ENCODE data around the gene ITFG1. TPM values are rescaled to one million over a fixed set of nuclear protein-coding genes. Genes with fewer than 3 reads are reported as not detected.
"Not testable (repeated sequence)": the region's sequence is repeated elsewhere in the genome, so short reads cannot be mapped to it uniquely, and the experiment has no call there.

Gene ITFG1
- total RNA-seq, 2 experiments from 2014 or later: 16.5 to 16.7 TPM

DNA sequence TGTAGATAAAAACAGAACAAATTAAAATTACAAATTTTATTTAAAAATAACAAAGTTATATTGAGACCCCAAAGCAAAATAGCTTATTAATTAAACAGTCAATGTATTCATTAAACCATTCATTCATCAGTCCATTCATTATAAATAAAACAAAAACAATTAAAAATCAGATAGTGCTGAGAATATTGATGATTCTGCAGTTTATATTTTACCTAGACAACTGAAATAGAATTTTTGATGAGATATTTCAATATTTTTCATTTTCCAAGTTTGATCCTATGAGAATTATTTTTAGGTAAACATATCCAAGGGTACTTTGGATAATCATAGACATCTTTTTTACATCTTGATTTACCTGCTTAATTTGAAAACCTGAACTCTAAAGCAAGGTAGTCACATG is 301.9 kb downstream of the ITFG1 start:
- POLR2A ChIA-PET: no interaction called here
- H3K4me1 Mint-ChIP-seq (ENCODE audit: low read depth): no peaks in the 10 kb centered on the region
- H3K27ac Mint-ChIP-seq: no peak overlapping the region
- H3K36me3 Mint-ChIP-seq (ENCODE audit: low read depth): peaks cover 22% of the 10 kb centered on the region
- ATAC-seq: no peak
- DNase-seq: no peak
- intact Hi-C loops (cut with micrococcal nuclease): no loop called here
- no peaks in the 10 kb centered on the region for H3K27me3 Mint-ChIP-seq
- CTCF ChIA-PET: interaction anchor here (2.6 kb wide), 1 partner anchor 15 kb away, joined by 10 read pairs; the partner anchor contains the start of gene NETO2
- TF ChIP-seq, protein P1, sequence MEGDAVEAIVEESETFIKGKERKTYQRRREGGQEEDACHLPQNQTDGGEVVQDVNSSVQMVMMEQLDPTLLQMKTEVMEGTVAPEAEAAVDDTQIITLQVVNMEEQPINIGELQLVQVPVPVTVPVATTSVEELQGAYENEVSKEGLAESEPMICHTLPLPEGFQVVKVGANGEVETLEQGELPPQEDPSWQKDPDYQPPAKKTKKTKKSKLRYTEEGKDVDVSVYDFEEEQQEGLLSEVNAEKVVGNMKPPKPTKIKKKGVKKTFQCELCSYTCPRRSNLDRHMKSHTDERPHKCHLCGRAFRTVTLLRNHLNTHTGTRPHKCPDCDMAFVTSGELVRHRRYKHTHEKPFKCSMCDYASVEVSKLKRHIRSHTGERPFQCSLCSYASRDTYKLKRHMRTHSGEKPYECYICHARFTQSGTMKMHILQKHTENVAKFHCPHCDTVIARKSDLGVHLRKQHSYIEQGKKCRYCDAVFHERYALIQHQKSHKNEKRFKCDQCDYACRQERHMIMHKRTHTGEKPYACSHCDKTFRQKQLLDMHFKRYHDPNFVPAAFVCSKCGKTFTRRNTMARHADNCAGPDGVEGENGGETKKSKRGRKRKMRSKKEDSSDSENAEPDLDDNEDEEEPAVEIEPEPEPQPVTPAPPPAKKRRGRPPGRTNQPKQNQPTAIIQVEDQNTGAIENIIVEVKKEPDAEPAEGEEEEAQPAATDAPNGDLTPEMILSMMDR (IDR thresholded peaks at IDR 0.05): no peak
- H3K4me3 Mint-ChIP-seq: no peak overlapping the region
- no peaks in the 10 kb centered on the region for H3K9me3 Mint-ChIP-seq

DNA sequence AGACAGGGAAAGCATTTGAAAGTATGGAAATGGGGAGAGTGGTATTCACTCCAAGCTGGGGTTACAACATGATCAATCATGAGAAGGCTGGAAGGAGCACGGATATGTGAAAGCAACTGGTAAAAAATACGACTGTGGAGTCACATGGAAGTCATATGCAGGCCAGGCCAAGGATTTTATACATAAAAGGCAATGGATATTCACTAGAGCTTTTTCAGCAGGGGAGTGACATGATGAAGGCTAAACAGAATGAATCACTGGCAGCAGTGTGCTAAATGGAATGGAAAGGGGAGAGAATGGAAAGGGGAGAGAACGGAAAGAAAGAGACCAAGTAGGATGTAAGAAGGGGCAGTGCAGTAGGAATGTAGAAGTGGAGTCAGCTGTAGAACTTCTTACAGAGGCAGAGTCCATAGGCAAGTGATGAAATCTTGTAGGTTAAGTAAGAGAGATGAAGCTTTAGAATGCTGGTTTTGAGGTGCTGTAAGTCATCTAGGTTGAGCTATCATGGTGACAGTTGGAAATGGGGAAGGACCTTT is 304.1 kb downstream of the ITFG1 start:
- POLR2A ChIA-PET: no interaction called here
- Mint-ChIP-seq H3K9me3 (peaks cover 13% of the 10 kb centered on the region), H3K27ac (no peak overlapping the region), H3K27me3 (no peaks in the 10 kb centered on the region), H3K4me3 (no peak overlapping the region), H3K36me3 (ENCODE audit: low read depth) (peaks cover 43% of the 10 kb centered on the region), H3K4me1 (ENCODE audit: low read depth) (no peaks in the 10 kb centered on the region)
- CTCF ChIA-PET: interaction anchor here (1.2 kb wide), 1 partner anchor 13 kb away, joined by 3 read pairs; the partner anchor contains the start of gene NETO2
- DNase-seq: no peak
- intact Hi-C loops (cut with micrococcal nuclease): no loop called here
- TF ChIP-seq, protein P1 (IDR thresholded peaks at IDR 0.05): no peak
- ATAC-seq: no peak

DNA sequence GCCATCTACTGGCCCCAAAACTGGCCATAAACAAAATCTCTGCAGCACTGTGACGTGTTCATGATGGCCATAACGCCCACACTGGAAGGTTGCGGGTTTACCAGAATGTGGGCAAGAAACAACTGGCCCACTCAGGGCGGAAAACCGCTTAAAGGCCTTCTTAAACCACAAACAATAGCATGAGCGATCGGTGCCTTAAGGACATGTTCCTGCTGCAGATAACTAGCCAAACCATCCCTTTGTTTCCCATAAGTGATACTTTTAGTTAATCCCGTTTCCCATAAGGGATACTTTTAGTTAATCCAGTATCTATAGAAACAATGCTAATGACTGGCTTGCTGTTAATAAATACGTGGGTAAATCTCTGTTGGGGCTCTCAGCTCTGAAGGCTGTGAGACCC is 308.4 kb downstream of the ITFG1 start:
- DNase-seq; POLR2A ChIA-PET; H3K27ac Mint-ChIP-seq; intact Hi-C loops (cut with micrococcal nuclease); H3K27me3 Mint-ChIP-seq; ATAC-seq; H3K4me1 Mint-ChIP-seq (ENCODE audit: low read depth); H3K4me3 Mint-ChIP-seq: not testable (repeated sequence)
- H3K36me3 Mint-ChIP-seq (ENCODE audit: low read depth): peaks cover 38% of the 10 kb centered on the region
- peaks cover 20% of the 10 kb centered on the region for H3K9me3 Mint-ChIP-seq
- CTCF ChIA-PET: interaction anchor here (0.9 kb wide), 1 partner anchor 9 kb away, joined by 4 read pairs; the partner anchor contains the start of gene NETO2

DNA sequence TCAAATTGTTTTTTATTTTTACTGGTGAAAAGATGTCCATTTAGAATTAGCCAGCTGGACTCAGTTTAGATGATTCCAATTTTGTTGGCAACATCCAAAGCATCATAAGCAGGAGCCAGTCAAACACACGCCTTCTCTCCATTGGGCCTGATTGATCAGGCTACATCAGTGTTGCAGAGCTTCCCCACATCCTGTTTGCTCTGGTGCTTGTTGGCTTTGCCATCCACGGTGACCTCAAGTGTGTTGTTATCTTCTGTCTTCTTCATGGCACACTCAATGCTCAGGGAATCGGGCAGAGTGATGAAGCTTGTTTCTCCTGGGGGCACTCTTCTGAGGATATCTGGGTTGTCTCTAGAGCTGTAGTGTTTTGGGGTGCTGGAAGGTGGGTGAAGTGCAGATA is 310.8 kb downstream of the ITFG1 start:
- CTCF ChIA-PET: interaction anchor here (1.8 kb wide), 1 partner anchor 8 kb away, joined by 11 read pairs; no protein-coding TSS in a partner anchor
- Mint-ChIP-seq H3K9me3 (peaks cover 20% of the 10 kb centered on the region), H3K27me3 (peaks cover 10% of the 10 kb centered on the region), H3K4me1 (ENCODE audit: low read depth) (no peaks in the 10 kb centered on the region), H3K4me3 (no peak overlapping the region), H3K27ac (no peak overlapping the region), H3K36me3 (ENCODE audit: low read depth) (peaks cover 25% of the 10 kb centered on the region)
- no peak for DNase-seq
- TF ChIP-seq, protein P1 (IDR thresholded peaks at IDR 0.05): no peak
- POLR2A ChIA-PET: no interaction called here
- intact Hi-C loops (cut with micrococcal nuclease): no loop called here
- no peak for ATAC-seq

DNA sequence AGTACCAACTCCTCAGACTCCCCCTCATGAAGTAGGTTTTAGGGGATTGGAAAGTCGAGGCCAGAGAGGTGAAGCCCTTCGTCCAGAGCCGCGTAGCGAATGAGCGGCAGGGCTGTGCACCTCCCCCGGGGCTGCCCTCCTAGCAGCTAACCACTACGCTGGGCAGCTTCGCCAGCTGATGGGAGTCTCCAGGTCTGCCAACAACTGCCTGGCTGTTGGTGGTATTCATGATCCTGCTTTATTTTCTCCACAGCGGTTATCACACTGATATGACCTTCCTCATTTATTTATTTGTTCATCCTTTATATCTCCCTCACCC is 316.3 kb downstream of the ITFG1 start:
- Mint-ChIP-seq H3K4me3 (peak overlapping the region; percentile 65), H3K27me3 (peaks cover 27% of the 10 kb centered on the region), H3K9me3 (no peaks in the 10 kb centered on the region), H3K27ac (no peak overlapping the region), H3K36me3 (ENCODE audit: low read depth) (no peaks in the 10 kb centered on the region), H3K4me1 (ENCODE audit: low read depth) (peaks cover 15% of the 10 kb centered on the region)
- intact Hi-C loops (cut with micrococcal nuclease): loop anchor here (10.0 kb wide), 2 partner anchors 320 to 1010 kb away; partner anchors contain the start of genes ABCC12, ITFG1 and PHKB
- no peak for DNase-seq
- ChIA-PET CTCF (interaction anchor here (0.8 to 4.4 kb wide), 13 partner anchors 9 to 1486 kb away, joined by 3 to 47 read pairs (median 5); partner anchors contain the start of gene ABCC12), POLR2A (interaction anchor here (1.0 to 1.4 kb wide), 2 partner anchors 31 to 107 kb away, joined by 3 read pairs; no protein-coding TSS in a partner anchor)
- TF ChIP-seq, protein P1 (IDR thresholded peaks at IDR 0.05): no peak
- no peak for ATAC-seq

Data from activated CD8-positive, alpha-beta T cell treated with anti-CD3 and anti-CD28 coated beads for 36 hours (primary cell).